ENCODE measurements around the gene COL19A1. TPM values are rescaled to one million over a fixed set of nuclear protein-coding genes. Genes with fewer than 3 reads are reported as not detected.

COL19A1 gene
- total RNA-seq, 1 donor from 2014 or later: not detected

GRCh38 chr6:70152786-70153185, 286.4 kb downstream of the COL19A1 start:
- DNase-seq (ENCODE audit: extremely low read depth, low read depth, low spot score): no peak

GRCh38 chr6:70157086-70157485, 290.7 kb downstream of the COL19A1 start:
- DNase-seq (ENCODE audit: extremely low read depth, low read depth, low spot score): no peak

GRCh38 chr6:70160276-70160675, 293.9 kb downstream of the COL19A1 start:
- DNase-seq (ENCODE audit: extremely low read depth, low read depth, low spot score): no peak

GRCh38 chr6:70162972-70163371, 296.6 kb downstream of the COL19A1 start:
- DNase-seq (ENCODE audit: extremely low read depth, low read depth, low spot score): no peak

GRCh38 chr6:70163795-70164194, 297.4 kb downstream of the COL19A1 start:
- no peak for DNase-seq (ENCODE audit: extremely low read depth, low read depth, low spot score)

- DNase-seq (ENCODE audit: extremely low read depth, low read depth, low spot score): no peak
Observed at GRCh38 chr6:70164556-70164955, 298.2 kb downstream of the COL19A1 start.

- no peak for DNase-seq (ENCODE audit: extremely low read depth, low read depth, low spot score)
Observed at GRCh38 chr6:70166088-70166958, 300.0 kb downstream of the COL19A1 start.

- no peak for DNase-seq (ENCODE audit: extremely low read depth, low read depth, low spot score)
Observed at GRCh38 chr6:70168681-70169377, 302.5 kb downstream of the COL19A1 start.

- DNase-seq (ENCODE audit: extremely low read depth, low read depth, low spot score): no peak
Observed at GRCh38 chr6:70171236-70171635, 304.9 kb downstream of the COL19A1 start.

GRCh38 chr6:70172252-70172651, 305.9 kb downstream of the COL19A1 start:
- DNase-seq (ENCODE audit: extremely low read depth, low read depth, low spot score): no peak

GRCh38 chr6:70175770-70176169, 309.4 kb downstream of the COL19A1 start:
- DNase-seq (ENCODE audit: extremely low read depth, low read depth, low spot score): no peak

GRCh38 chr6:70176842-70177550, 310.6 kb downstream of the COL19A1 start:
- no peak for DNase-seq (ENCODE audit: extremely low read depth, low read depth, low spot score)

GRCh38 chr6:70180183-70180900, 314.0 kb downstream of the COL19A1 start:
- DNase-seq (ENCODE audit: extremely low read depth, low read depth, low spot score): no peak

GRCh38 chr6:70180901-70181599, 314.7 kb downstream of the COL19A1 start:
- no peak for DNase-seq (ENCODE audit: extremely low read depth, low read depth, low spot score)

GRCh38 chr6:70183538-70183937, 317.2 kb downstream of the COL19A1 start:
- DNase-seq (ENCODE audit: extremely low read depth, low read depth, low spot score): no peak

GRCh38 chr6:70184723-70185122, 318.4 kb downstream of the COL19A1 start:
- no peak for DNase-seq (ENCODE audit: extremely low read depth, low read depth, low spot score)

GRCh38 chr6:70186461-70186860, 320.1 kb downstream of the COL19A1 start:
- no peak for DNase-seq (ENCODE audit: extremely low read depth, low read depth, low spot score)

GRCh38 chr6:70188202-70188601, 321.8 kb downstream of the COL19A1 start:
- no peak for DNase-seq (ENCODE audit: extremely low read depth, low read depth, low spot score)

GRCh38 chr6:70194421-70194820, 328.1 kb downstream of the COL19A1 start:
- no peak for DNase-seq (ENCODE audit: extremely low read depth, low read depth, low spot score)

GRCh38 chr6:70196531-70196930, 330.2 kb downstream of the COL19A1 start:
- no peak for DNase-seq (ENCODE audit: extremely low read depth, low read depth, low spot score)

Measured in glomerular endothelial cell (primary cell).